PFSK-1 (cell line): ENCODE data around the gene RPL12.

ENCODE experiments used
- SIN3A ChIP-seq: IDR thresholded peaks from 2 replicates; pipeline ENCODE4 v1.6.1; 2012; ENCODE audit warnings: mild to moderate bottlenecking, low read length, moderate library complexity, borderline replicate concordance; ENCODE audit not compliant: insufficient read depth
- TAF1 ChIP-seq: IDR thresholded peaks from 2 replicates; pipeline ENCODE4 v1.6.1; 2012; ENCODE audit warnings: low read length, control low read depth, borderline replicate concordance; ENCODE audit not compliant: insufficient read depth

DNA sequence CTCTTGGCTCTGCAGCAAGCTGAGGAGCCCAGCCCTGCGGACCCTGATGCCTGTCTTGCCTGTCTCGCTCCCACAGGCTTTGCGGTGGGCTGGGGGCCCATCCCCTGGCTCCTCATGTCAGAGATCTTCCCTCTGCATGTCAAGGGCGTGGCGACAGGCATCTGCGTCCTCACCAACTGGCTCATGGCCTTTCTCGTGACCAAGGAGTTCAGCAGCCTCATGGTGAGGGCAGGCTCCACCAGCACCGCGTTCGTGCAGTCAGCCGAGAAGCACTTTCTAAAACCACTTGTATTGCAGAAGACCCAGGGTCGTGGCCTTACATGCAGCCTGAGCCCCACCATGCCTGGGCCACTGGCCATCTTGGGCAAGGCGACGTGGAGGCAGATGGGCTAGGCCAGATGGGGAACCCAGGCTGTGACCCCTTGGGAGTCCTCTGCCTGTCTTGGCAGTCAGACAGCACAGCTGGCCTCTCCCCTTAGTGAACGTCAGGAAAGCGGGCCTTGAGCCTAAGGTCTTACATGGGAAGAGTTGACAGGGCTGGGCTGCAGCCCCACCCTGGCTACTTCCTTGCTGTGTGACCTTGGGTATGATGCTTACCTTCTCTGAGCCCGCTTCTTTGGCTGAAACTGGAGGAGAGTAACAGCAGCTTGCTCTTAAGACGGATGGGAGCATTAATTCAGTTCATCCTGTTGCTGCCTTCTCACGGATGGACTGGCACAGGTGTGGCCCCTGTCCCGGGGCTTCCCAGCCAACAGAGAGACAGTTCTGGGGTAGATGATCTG is 45.7 kb downstream of the RPL12 start:
- TF ChIP-seq SIN3A, result no peak
- TF ChIP-seq TAF1, result no peak
